GM23338 (cell line): ENCODE measurements around the gene ZNF592. TPM values are rescaled to one million over a fixed set of nuclear protein-coding genes. Genes with fewer than 3 reads are reported as not detected.

Source experiments
- ATAC-seq: fragments of 200-7000 bp; cut with Tn5 transposase; 3 replicates; pipeline ENCODE4 v1.9.1; 2020
- DNase-seq: peaks from one replicate; pipeline ENCODE4 v3.0.0-alpha.2; 2015; ENCODE audit warnings: low spot score
- H2AFZ ChIP-seq: fragments of 200-600 bp; sonication (generic); 2 replicates; pipeline ENCODE4 v1.8.0; 2016; ENCODE audit warnings: antibody characterized with exemption, mild to moderate bottlenecking, moderate library complexity
- H3F3A ChIP-seq: fragments of 200-600 bp; sonication (generic); replicated peaks from 2 replicates; pipeline ENCODE4 v1.8.0; 2017; ENCODE audit warnings: antibody characterized with exemption, mixed run types, low read depth
- H3K27ac ChIP-seq: fragments of 200-600 bp; sonication (generic); 2 replicates; pipeline ENCODE4 v1.6.1; 2016; ENCODE audit warnings: low read depth
- H3K27me3 ChIP-seq: fragments of 200-600 bp; sonication (generic); 2 replicates; pipeline ENCODE4 v1.8.0; 2016; ENCODE audit warnings: mild to moderate bottlenecking, mixed run types, moderate library complexity; ENCODE audit not compliant: insufficient read depth
- H3K36me3 ChIP-seq: fragments of 200-600 bp; sonication (generic); 2 replicates; pipeline ENCODE4 v1.8.0; 2016; ENCODE audit warnings: mild to moderate bottlenecking; ENCODE audit not compliant: insufficient read depth
- H3K4me1 ChIP-seq: fragments of 200-600 bp; sonication (generic); 2 replicates; pipeline ENCODE4 v1.8.0; 2016; ENCODE audit warnings: mild to moderate bottlenecking, moderate library complexity; ENCODE audit not compliant: insufficient read depth
- H3K4me2 ChIP-seq: fragments of 200-600 bp; sonication (generic); 2 replicates; pipeline ENCODE4 v1.7.1; 2017; ENCODE audit warnings: mixed run types
- H3K4me3 ChIP-seq: fragments of 200-600 bp; sonication (generic); 2 replicates; pipeline ENCODE4 v1.6.1; 2016; ENCODE audit warnings: mixed run types
- H3K79me2 ChIP-seq: fragments of 200-600 bp; sonication (generic); replicated peaks from 2 replicates; pipeline ENCODE4 v1.8.0; 2017; ENCODE audit warnings: mild to moderate bottlenecking; ENCODE audit not compliant: insufficient read depth
- H3K9me2 ChIP-seq: fragments of 200-600 bp; sonication (generic); 2 replicates; pipeline ENCODE4 v1.8.0; 2017; ENCODE audit not compliant: insufficient read depth
- H4K20me1 ChIP-seq: fragments of 200-600 bp; sonication (generic); replicated peaks from 2 replicates; pipeline ENCODE4 v1.8.0; 2017; ENCODE audit warnings: mild to moderate bottlenecking; ENCODE audit not compliant: insufficient read depth
- H3K27ac Mint-ChIP-seq: 2 replicates; pipeline ENCODE4 v1.8.0; 2020; ENCODE audit warnings: inconsistent platforms, mild to moderate bottlenecking, moderate library complexity, mixed read lengths
- H3K27me3 Mint-ChIP-seq: 3 replicates; pipeline ENCODE4 v1.8.0; 2022; ENCODE audit warnings: low read depth, mild to moderate bottlenecking, moderate library complexity, mixed read lengths, inconsistent platforms; ENCODE audit not compliant: insufficient read depth, poor library complexity
- H3K36me3 Mint-ChIP-seq: 3 replicates; pipeline ENCODE4 v1.8.0; 2021; ENCODE audit warnings: low read depth, mild to moderate bottlenecking, inconsistent platforms, moderate library complexity, mixed read lengths
- H3K4me1 Mint-ChIP-seq: 3 replicates; pipeline ENCODE4 v1.8.0; 2020; ENCODE audit warnings: mild to moderate bottlenecking, inconsistent platforms, mixed read lengths
- H3K4me3 Mint-ChIP-seq: 3 replicates; pipeline ENCODE4 v1.8.0; 2021; ENCODE audit warnings: moderate library complexity, mild to moderate bottlenecking, inconsistent platforms, mixed read lengths
- H3K9me3 Mint-ChIP-seq: 3 replicates; pipeline ENCODE4 v1.8.0; 2020; ENCODE audit warnings: moderate library complexity, mild to moderate bottlenecking, inconsistent platforms, mixed read lengths
- CREB1 ChIP-seq: fragments of 250-450 bp; sonication (Bioruptor Pico); IDR thresholded peaks from 2 replicates; pipeline ENCODE4 v1.5.0; 2020; ENCODE audit warnings: low read depth, mild to moderate bottlenecking, moderate library complexity
- EZH2 ChIP-seq: fragments of 200-600 bp; sonication (generic); IDR thresholded peaks from one replicate; pipeline ENCODE4 v1.8.0; 2017; ENCODE audit warnings: antibody characterized with exemption, mild to moderate bottlenecking, low read depth; ENCODE audit not compliant: unreplicated experiment
- EZH2phosphoT487 ChIP-seq: fragments of 200-600 bp; sonication (generic); IDR thresholded peaks from one replicate; pipeline ENCODE4 v1.8.1; 2018; ENCODE audit warnings: antibody characterized with exemption; ENCODE audit not compliant: unreplicated experiment
- JUNB ChIP-seq: IDR thresholded peaks from one replicate; pipeline ENCODE4 v1.6.1; 2016; ENCODE audit warnings: antibody characterized with exemption; ENCODE audit not compliant: unreplicated experiment
- NANOG ChIP-seq: IDR thresholded peaks from 2 replicates; pipeline ENCODE4 v1.6.1; 2016; ENCODE audit warnings: antibody characterized with exemption, borderline replicate concordance
- POLR2AphosphoS5 ChIP-seq: IDR thresholded peaks from 2 replicates; pipeline ENCODE4 v1.6.1; 2016; ENCODE audit warnings: antibody characterized with exemption, low read depth
- STAT1 ChIP-seq: IDR thresholded peaks from one replicate; pipeline ENCODE4 v1.6.1; 2016; ENCODE audit warnings: antibody characterized with exemption; ENCODE audit not compliant: unreplicated experiment
- ZNF114 ChIP-seq: fragments of 250-450 bp; sonication (Bioruptor Pico); IDR thresholded peaks from 2 replicates; pipeline ENCODE4 v1.5.0; 2020; ENCODE audit warnings: mild to moderate bottlenecking, moderate library complexity
- ZNF331 ChIP-seq: fragments of 250-450 bp; sonication (Bioruptor Pico); IDR thresholded peaks from 2 replicates; pipeline ENCODE4 v1.5.0; 2020; ENCODE audit warnings: low read depth, mild to moderate bottlenecking, moderate library complexity
- polyA plus RNA-seq: library from polyadenylated mRNA; unstranded; fragments of >200 nt; fragmentation: Nextera tagmentation; extraction: Ambion mirVana; gene quantifications from 2 replicates; pipeline ENCODE4 v1.2.1, GENCODE V29; 2016
- total RNA-seq: library from RNA; depleted of rRNA; stranded (reverse); fragments of >200 nt; shearing (Covaris generic); gene quantifications from 2 replicates; pipeline ENCODE4 v1.2.3, GENCODE V29; 2014
- TF ChIP-seq, protein P1 (sequence below): IDR thresholded peaks from one replicate; pipeline ENCODE4 v1.6.1; 2018; ENCODE audit warnings: antibody characterized with exemption; ENCODE audit not compliant: unreplicated experiment
- TF ChIP-seq, protein P2 (sequence below), 2 experiments: fragments of 200-600 bp in 1 of 2; sonication (generic) in 1 of 2; conservative IDR thresholded peaks; 2 replicates each; pipeline versions ENCODE4 v1.5.1 to v1.6.1; 2016 to 2017; ENCODE audit warnings: antibody characterized with exemption in 2 of 2, low read depth in 2 of 2, mild to moderate bottlenecking in 2 of 2, moderate library complexity in 1 of 2
- TF ChIP-seq, protein P3 (sequence below): IDR thresholded peaks from 2 replicates; pipeline ENCODE4 v1.6.1; 2016; ENCODE audit warnings: antibody characterized with exemption
- TF ChIP-seq, protein P4 (sequence below): fragments of 250-450 bp; sonication (Bioruptor Pico); IDR thresholded peaks from 2 replicates; pipeline ENCODE4 v1.5.0; 2020; ENCODE audit warnings: mild to moderate bottlenecking, moderate library complexity

The ZNF592 gene
- total and polyA plus RNA-seq, 2 experiments from 2014 or later, result 4.4 to 21.4 TPM

DNA sequence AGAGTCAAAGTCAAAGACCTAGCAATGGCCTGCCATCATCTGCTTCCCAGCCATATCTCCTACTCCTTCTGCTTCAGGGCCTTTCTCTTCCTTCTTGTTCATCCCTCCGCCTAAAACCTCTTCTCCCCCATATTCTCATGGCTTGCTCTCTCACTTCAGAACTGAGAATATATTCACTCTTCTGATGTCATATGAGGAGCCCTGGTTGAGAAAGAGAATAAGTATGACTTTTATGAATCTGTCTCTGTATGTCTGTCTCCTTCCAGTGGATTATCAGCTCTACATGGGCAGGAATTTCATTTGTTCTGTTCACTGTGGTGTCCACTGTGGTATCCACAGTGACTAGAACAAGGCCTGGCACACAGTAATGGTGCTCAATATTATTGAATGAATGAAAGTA lies 11.8 kb downstream of the ZNF592 start:
- H3K4me3 Mint-ChIP-seq, result no peak overlapping the region
- DNase-seq (no peak), ATAC-seq (no peak)
- H3K4me1 ChIP-seq, result no peaks in the 10 kb centered on the region; the same call in 1 of the 2 replicates
- no peak overlapping the region for H3K27ac Mint-ChIP-seq
- no peaks in the 10 kb centered on the region for H3K27me3 ChIP-seq
- no peaks in the 10 kb centered on the region for H3K36me3 ChIP-seq
- no peaks in the 10 kb centered on the region for H3K27me3 Mint-ChIP-seq
- H3K27ac ChIP-seq, result no peak overlapping the region
- H3K4me2 ChIP-seq, result no peak overlapping the region
- H3K9me2 ChIP-seq, result no peaks in the 10 kb centered on the region
- H3F3A ChIP-seq, result 0 out of 2 replicates have a peak, but pooled peaks cover 6% of the 10 kb centered on the region
- peaks cover 99% of the 10 kb centered on the region for H3K79me2 ChIP-seq
- peaks cover 8% of the 10 kb centered on the region; the same call in 2 of the 3 replicates for H3K36me3 Mint-ChIP-seq
- no peaks in the 10 kb centered on the region for H3K9me3 Mint-ChIP-seq
- no peak overlapping the region for H2AFZ ChIP-seq
- H3K4me1 Mint-ChIP-seq, result peaks cover 10% of the 10 kb centered on the region; the same call in 2 of the 3 replicates
- H3K4me3 ChIP-seq, result no peak overlapping the region
- peaks cover 34% of the 10 kb centered on the region for H4K20me1 ChIP-seq
- TF ChIP-seq, protein P1, sequence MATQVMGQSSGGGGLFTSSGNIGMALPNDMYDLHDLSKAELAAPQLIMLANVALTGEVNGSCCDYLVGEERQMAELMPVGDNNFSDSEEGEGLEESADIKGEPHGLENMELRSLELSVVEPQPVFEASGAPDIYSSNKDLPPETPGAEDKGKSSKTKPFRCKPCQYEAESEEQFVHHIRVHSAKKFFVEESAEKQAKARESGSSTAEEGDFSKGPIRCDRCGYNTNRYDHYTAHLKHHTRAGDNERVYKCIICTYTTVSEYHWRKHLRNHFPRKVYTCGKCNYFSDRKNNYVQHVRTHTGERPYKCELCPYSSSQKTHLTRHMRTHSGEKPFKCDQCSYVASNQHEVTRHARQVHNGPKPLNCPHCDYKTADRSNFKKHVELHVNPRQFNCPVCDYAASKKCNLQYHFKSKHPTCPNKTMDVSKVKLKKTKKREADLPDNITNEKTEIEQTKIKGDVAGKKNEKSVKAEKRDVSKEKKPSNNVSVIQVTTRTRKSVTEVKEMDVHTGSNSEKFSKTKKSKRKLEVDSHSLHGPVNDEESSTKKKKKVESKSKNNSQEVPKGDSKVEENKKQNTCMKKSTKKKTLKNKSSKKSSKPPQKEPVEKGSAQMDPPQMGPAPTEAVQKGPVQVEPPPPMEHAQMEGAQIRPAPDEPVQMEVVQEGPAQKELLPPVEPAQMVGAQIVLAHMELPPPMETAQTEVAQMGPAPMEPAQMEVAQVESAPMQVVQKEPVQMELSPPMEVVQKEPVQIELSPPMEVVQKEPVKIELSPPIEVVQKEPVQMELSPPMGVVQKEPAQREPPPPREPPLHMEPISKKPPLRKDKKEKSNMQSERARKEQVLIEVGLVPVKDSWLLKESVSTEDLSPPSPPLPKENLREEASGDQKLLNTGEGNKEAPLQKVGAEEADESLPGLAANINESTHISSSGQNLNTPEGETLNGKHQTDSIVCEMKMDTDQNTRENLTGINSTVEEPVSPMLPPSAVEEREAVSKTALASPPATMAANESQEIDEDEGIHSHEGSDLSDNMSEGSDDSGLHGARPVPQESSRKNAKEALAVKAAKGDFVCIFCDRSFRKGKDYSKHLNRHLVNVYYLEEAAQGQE, result no peak
- TF ChIP-seq, protein P2, sequence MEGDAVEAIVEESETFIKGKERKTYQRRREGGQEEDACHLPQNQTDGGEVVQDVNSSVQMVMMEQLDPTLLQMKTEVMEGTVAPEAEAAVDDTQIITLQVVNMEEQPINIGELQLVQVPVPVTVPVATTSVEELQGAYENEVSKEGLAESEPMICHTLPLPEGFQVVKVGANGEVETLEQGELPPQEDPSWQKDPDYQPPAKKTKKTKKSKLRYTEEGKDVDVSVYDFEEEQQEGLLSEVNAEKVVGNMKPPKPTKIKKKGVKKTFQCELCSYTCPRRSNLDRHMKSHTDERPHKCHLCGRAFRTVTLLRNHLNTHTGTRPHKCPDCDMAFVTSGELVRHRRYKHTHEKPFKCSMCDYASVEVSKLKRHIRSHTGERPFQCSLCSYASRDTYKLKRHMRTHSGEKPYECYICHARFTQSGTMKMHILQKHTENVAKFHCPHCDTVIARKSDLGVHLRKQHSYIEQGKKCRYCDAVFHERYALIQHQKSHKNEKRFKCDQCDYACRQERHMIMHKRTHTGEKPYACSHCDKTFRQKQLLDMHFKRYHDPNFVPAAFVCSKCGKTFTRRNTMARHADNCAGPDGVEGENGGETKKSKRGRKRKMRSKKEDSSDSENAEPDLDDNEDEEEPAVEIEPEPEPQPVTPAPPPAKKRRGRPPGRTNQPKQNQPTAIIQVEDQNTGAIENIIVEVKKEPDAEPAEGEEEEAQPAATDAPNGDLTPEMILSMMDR (conservative IDR thresholded peaks at IDR 0.05; ENCODE audit: low read depth in 2 of 2), result no peak
- no peak for TF ChIP-seq EZH2phosphoT487
- no peak for TF ChIP-seq POLR2AphosphoS5
- TF ChIP-seq ZNF114 (CRISPR knock-in tag), result no peak
- TF ChIP-seq JUNB, result no peak
- TF ChIP-seq NANOG, result no peak
- TF ChIP-seq CREB1 (CRISPR knock-in tag), result no peak
- TF ChIP-seq, protein P3, sequence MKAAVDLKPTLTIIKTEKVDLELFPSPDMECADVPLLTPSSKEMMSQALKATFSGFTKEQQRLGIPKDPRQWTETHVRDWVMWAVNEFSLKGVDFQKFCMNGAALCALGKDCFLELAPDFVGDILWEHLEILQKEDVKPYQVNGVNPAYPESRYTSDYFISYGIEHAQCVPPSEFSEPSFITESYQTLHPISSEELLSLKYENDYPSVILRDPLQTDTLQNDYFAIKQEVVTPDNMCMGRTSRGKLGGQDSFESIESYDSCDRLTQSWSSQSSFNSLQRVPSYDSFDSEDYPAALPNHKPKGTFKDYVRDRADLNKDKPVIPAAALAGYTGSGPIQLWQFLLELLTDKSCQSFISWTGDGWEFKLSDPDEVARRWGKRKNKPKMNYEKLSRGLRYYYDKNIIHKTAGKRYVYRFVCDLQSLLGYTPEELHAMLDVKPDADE, result no peak
- TF ChIP-seq ZNF331 (CRISPR knock-in tag), result no peak
- no peak for TF ChIP-seq EZH2
- TF ChIP-seq, protein P4, sequence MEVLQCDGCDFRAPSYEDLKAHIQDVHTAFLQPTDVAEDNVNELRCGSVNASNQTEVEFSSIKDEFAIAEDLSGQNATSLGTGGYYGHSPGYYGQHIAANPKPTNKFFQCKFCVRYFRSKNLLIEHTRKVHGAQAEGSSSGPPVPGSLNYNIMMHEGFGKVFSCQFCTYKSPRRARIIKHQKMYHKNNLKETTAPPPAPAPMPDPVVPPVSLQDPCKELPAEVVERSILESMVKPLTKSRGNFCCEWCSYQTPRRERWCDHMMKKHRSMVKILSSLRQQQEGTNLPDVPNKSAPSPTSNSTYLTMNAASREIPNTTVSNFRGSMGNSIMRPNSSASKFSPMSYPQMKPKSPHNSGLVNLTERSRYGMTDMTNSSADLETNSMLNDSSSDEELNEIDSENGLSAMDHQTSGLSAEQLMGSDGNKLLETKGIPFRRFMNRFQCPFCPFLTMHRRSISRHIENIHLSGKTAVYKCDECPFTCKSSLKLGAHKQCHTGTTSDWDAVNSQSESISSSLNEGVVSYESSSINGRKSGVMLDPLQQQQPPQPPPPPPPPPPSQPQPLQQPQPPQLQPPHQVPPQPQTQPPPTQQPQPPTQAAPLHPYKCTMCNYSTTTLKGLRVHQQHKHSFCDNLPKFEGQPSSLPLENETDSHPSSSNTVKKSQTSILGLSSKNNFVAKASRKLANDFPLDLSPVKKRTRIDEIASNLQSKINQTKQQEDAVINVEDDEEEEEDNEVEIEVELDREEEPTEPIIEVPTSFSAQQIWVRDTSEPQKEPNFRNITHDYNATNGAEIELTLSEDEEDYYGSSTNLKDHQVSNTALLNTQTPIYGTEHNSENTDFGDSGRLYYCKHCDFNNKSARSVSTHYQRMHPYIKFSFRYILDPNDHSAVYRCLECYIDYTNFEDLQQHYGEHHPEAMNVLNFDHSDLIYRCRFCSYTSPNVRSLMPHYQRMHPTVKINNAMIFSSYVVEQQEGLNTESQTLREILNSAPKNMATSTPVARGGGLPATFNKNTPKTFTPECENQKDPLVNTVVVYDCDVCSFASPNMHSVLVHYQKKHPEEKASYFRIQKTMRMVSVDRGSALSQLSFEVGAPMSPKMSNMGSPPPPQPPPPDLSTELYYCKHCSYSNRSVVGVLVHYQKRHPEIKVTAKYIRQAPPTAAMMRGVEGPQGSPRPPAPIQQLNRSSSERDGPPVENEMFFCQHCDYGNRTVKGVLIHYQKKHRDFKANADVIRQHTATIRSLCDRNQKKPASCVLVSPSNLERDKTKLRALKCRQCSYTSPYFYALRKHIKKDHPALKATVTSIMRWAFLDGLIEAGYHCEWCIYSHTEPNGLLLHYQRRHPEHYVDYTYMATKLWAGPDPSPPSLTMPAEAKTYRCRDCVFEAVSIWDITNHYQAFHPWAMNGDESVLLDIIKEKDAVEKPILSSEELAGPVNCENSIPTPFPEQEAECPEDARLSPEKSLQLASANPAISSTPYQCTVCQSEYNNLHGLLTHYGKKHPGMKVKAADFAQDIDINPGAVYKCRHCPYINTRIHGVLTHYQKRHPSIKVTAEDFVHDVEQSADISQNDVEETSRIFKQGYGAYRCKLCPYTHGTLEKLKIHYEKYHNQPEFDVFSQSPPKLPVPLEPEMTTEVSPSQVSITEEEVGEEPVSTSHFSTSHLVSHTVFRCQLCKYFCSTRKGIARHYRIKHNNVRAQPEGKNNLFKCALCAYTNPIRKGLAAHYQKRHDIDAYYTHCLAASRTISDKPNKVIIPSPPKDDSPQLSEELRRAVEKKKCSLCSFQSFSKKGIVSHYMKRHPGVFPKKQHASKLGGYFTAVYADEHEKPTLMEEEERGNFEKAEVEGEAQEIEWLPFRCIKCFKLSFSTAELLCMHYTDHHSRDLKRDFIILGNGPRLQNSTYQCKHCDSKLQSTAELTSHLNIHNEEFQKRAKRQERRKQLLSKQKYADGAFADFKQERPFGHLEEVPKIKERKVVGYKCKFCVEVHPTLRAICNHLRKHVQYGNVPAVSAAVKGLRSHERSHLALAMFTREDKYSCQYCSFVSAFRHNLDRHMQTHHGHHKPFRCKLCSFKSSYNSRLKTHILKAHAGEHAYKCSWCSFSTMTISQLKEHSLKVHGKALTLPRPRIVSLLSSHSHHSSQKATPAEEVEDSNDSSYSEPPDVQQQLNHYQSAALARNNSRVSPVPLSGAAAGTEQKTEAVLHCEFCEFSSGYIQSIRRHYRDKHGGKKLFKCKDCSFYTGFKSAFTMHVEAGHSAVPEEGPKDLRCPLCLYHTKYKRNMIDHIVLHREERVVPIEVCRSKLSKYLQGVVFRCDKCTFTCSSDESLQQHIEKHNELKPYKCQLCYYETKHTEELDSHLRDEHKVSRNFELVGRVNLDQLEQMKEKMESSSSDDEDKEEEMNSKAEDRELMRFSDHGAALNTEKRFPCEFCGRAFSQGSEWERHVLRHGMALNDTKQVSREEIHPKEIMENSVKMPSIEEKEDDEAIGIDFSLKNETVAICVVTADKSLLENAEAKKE (CRISPR knock-in tag), result no peak
- TF ChIP-seq STAT1, result no peak
